Measurements from ENCODE around the gene MEX3D.

Gene MEX3D

DNA sequence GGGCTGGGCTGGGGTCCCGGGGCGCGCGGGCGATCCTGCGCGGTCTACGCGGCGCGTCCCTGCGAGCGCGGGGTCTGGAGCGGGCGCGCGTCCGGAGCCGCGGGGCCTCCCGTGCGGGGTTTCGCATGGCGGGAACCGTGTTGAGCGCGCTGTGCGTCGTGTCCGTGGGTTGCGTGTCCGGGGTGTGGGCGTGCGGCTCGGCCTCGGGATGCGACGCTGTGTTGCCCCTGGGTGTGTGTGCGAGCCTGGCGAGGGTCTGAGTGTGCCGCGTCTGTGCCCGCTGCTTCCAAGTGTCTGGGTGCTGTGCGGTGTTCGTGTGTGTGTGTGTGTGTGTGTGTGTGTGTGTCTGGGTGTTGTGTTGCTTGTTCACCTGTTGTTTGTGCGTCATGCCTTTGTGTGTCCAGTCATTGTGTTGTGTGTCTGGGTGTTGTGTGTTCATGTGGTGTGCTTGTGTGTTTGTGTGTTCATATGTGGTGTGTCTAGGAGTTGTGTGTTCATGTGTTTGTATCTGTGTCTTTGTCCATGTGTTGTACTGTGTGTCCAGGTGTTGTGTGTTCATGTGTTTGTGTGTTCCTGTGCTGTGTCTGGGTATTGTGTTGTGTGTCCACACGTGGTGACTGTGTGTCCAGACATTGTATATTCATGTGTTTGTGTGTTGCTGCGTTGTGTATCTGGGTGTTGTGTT lies 43.7 kb downstream of the MEX3D start (continued):
- TF ChIP-seq ZEB2 (tag by site-specific recombination; IDR thresholded peaks at IDR 0.05) (peak; percentile 38; the same call in 1 of the 2 replicates), ZNF133 (tag by site-specific recombination; IDR thresholded peaks at IDR 0.05) (peak; percentile 47), ZNF146 (tag by site-specific recombination; IDR thresholded peaks at IDR 0.05) (no peak), ZBTB7A (tag by site-specific recombination; IDR thresholded peaks at IDR 0.05; ENCODE audit: low read depth) (peak; percentile 53; the same call in 1 of the 2 replicates), SCRT1 (tag by site-specific recombination; IDR thresholded peaks at IDR 0.05; ENCODE audit: borderline replicate concordance) (peak; percentile 97), ZBTB17 (tag by site-specific recombination; IDR thresholded peaks at IDR 0.05) (peak; percentile 15; the same call in 1 of the 2 replicates), EGR2 (tag by site-specific recombination; IDR thresholded peaks at IDR 0.05; ENCODE audit: low read depth) (0 out of 2 replicates have a peak, but pooled peaks have one; percentile 27), INSM2 (tag by site-specific recombination; IDR thresholded peaks at IDR 0.05) (peak; percentile 45; the same call in 1 of the 2 replicates), ZNF777 (tag by site-specific recombination; IDR thresholded peaks at IDR 0.05; ENCODE audit: borderline replicate concordance) (0 out of 2 replicates have a peak, but pooled peaks have one; percentile 8), ZNF362 (tag by site-specific recombination; IDR thresholded peaks at IDR 0.05) (no peak), ZNF155 (tag by site-specific recombination; IDR thresholded peaks at IDR 0.05) (no peak), IKZF3 (tag by site-specific recombination; IDR thresholded peaks at IDR 0.05) (no peak), SCRT2 (tag by site-specific recombination; IDR thresholded peaks at IDR 0.05) (peak; percentile 97), ZNF776 (tag by site-specific recombination; IDR thresholded peaks at IDR 0.05; ENCODE audit: borderline replicate concordance) (0 out of 2 replicates have a peak, but pooled peaks have one; percentile 18), ZBTB49 (tag by site-specific recombination; IDR thresholded peaks at IDR 0.05; ENCODE audit: low read depth) (no peak), ZNF311 (tag by site-specific recombination; IDR thresholded peaks at IDR 0.05; ENCODE audit: borderline replicate concordance) (peak; percentile 78; the same call in 1 of the 2 replicates), ZNF23 (tag by site-specific recombination; IDR thresholded peaks at IDR 0.05; ENCODE audit: borderline replicate concordance) (0 out of 2 replicates have a peak, but pooled peaks have one; percentile 7), ZBTB26 (tag by site-specific recombination; optimal IDR thresholded peaks at IDR 0.05) (peak; percentile 43), ZNF391 (tag by site-specific recombination; IDR thresholded peaks at IDR 0.05; ENCODE audit: borderline replicate concordance, low read depth) (no peak), ZNF529 (tag by site-specific recombination; IDR thresholded peaks at IDR 0.05; ENCODE audit: insufficient replicate concordance) (no peak), ZNF654 (tag by site-specific recombination; IDR thresholded peaks at IDR 0.05; ENCODE audit: low read depth) (no peak), ZFHX2 (tag by site-specific recombination; conservative IDR thresholded peaks at IDR 0.05) (peak; percentile 66)
- TF ChIP-seq, protein P1, sequence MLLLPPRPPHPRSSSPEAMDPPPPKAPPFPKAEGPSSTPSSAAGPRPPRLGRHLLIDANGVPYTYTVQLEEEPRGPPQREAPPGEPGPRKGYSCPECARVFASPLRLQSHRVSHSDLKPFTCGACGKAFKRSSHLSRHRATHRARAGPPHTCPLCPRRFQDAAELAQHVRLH (tag by site-specific recombination; IDR thresholded peaks at IDR 0.05) = 0 out of 2 replicates have a peak, but pooled peaks have one; percentile 21
- TF ChIP-seq, protein P2, sequence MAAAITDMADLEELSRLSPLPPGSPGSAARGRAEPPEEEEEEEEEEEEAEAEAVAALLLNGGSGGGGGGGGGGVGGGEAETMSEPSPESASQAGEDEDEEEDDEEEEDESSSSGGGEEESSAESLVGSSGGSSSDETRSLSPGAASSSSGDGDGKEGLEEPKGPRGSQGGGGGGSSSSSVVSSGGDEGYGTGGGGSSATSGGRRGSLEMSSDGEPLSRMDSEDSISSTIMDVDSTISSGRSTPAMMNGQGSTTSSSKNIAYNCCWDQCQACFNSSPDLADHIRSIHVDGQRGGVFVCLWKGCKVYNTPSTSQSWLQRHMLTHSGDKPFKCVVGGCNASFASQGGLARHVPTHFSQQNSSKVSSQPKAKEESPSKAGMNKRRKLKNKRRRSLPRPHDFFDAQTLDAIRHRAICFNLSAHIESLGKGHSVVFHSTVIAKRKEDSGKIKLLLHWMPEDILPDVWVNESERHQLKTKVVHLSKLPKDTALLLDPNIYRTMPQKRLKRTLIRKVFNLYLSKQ (tag by site-specific recombination; IDR thresholded peaks at IDR 0.05; ENCODE audit: borderline replicate concordance) = peak; percentile 18; the same call in 1 of the 2 replicates
- TF ChIP-seq, protein P3, sequence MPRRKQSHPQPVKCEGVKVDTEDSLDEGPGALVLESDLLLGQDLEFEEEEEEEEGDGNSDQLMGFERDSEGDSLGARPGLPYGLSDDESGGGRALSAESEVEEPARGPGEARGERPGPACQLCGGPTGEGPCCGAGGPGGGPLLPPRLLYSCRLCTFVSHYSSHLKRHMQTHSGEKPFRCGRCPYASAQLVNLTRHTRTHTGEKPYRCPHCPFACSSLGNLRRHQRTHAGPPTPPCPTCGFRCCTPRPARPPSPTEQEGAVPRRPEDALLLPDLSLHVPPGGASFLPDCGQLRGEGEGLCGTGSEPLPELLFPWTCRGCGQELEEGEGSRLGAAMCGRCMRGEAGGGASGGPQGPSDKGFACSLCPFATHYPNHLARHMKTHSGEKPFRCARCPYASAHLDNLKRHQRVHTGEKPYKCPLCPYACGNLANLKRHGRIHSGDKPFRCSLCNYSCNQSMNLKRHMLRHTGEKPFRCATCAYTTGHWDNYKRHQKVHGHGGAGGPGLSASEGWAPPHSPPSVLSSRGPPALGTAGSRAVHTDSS (tag by site-specific recombination; IDR thresholded peaks at IDR 0.05) = no peak
- TF ChIP-seq, protein P4, sequence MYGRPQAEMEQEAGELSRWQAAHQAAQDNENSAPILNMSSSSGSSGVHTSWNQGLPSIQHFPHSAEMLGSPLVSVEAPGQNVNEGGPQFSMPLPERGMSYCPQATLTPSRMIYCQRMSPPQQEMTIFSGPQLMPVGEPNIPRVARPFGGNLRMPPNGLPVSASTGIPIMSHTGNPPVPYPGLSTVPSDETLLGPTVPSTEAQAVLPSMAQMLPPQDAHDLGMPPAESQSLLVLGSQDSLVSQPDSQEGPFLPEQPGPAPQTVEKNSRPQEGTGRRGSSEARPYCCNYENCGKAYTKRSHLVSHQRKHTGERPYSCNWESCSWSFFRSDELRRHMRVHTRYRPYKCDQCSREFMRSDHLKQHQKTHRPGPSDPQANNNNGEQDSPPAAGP (tag by site-specific recombination; IDR thresholded peaks at IDR 0.05) = peak; percentile 40; the same call in 1 of the 2 replicates
